H1 (cell line): Measurements from ENCODE around the gene ARHGAP6. TPM values are rescaled to one million over a fixed set of nuclear protein-coding genes. Genes with fewer than 3 reads are reported as not detected.

Source experiments
- CTCF ChIA-PET: fragments of 300-600 bp; sonication (Branson Sonifier 250); formaldehyde crosslinking; loops from one replicate; lab custom pipeline; 2021; ENCODE audit not compliant: partially characterized antibody; lab: Charles Lee
- POLR2A ChIA-PET: fragments of 300-600 bp; sonication (Branson Sonifier 250); formaldehyde crosslinking; loops from one replicate; lab custom pipeline; 2021; ENCODE audit warnings: inconsistent platforms; ENCODE audit not compliant: partially characterized antibody; lab: Charles Lee
- DNase-seq, 2 experiments: peaks; one replicate each; pipeline versions ENCODE4 v3.0.0 to v3.0.0-alpha.2; 2010 to 2022; ENCODE audit warnings: low spot score in 2 of 2, low read depth in 1 of 2, mixed read lengths in 1 of 2
- FAIRE-seq: peaks from 2 replicates; lab custom pipeline; 2011; peaks lifted over from hg19 to GRCh38; lab: Jason Lieb, UNC
- H2AFZ ChIP-seq: 2 replicates; pipeline ENCODE4 v1.8.1; 2012; ENCODE audit warnings: low read length, inconsistent platforms
- H2AK5ac ChIP-seq: 2 replicates; pipeline ENCODE4 v1.6.1; 2013; ENCODE audit warnings: low read depth, low read length
- H2BK120ac ChIP-seq: replicated peaks from 2 replicates; pipeline ENCODE3; 2013; ENCODE audit warnings: low read depth, low read length, inconsistent platforms
- H2BK12ac ChIP-seq: 2 replicates; pipeline ENCODE4 v1.6.1; 2013; ENCODE audit warnings: low read depth, low read length
- H2BK15ac ChIP-seq: 2 replicates; pipeline ENCODE4 v1.6.1; 2013; ENCODE audit warnings: low read length
- H2BK20ac ChIP-seq: 2 replicates; pipeline ENCODE4 v1.6.1; 2013; ENCODE audit warnings: low read length
- H2BK5ac ChIP-seq: 2 replicates; pipeline ENCODE4 v1.6.1; 2013; ENCODE audit warnings: low read depth, low read length
- H3K14ac ChIP-seq: 2 replicates; pipeline ENCODE4 v1.6.1; 2013; ENCODE audit warnings: inconsistent platforms; ENCODE audit not compliant: insufficient read length
- H3K18ac ChIP-seq: 2 replicates; pipeline ENCODE4 v1.6.1; 2013; ENCODE audit warnings: low read length; ENCODE audit errors: extremely low read depth
- H3K23ac ChIP-seq: 2 replicates; pipeline ENCODE4 v1.6.1; 2013; ENCODE audit warnings: inconsistent platforms; ENCODE audit not compliant: insufficient read length
- H3K23me2 ChIP-seq: 2 replicates; pipeline ENCODE4 v1.6.1; 2013; ENCODE audit warnings: low read depth, low read length
- H3K27ac ChIP-seq: 2 replicates; pipeline ENCODE4 v1.6.1; 2011; ENCODE audit warnings: low read depth, low read length, inconsistent platforms
- H3K27me3 ChIP-seq, 4 experiments: replicated peaks in 1 of 4; 1 replicate in 1 of 4; 2 replicates in 3 of 4; pipeline versions ENCODE4 v1.6.1 to v1.8.1; 2011 to 2013; ENCODE audit warnings: low read length in 3 of 4, mild to moderate bottlenecking in 3 of 4, inconsistent platforms in 2 of 4, mixed read lengths in 2 of 4, moderate library complexity in 1 of 4; ENCODE audit not compliant: control insufficient read depth in 3 of 4, insufficient read depth in 3 of 4; ENCODE audit errors: extremely low read depth in 1 of 4
- H3K36me3 ChIP-seq, 4 experiments: 2 replicates each; pipeline versions ENCODE4 v1.6.1 to v1.8.1; 2011 to 2013; ENCODE audit warnings: mild to moderate bottlenecking in 4 of 4, low read length in 3 of 4, moderate library complexity in 2 of 4, control low read depth in 1 of 4, inconsistent platforms in 1 of 4; ENCODE audit not compliant: insufficient read depth in 4 of 4, control insufficient read depth in 2 of 4
- H3K4ac ChIP-seq: replicated peaks from 2 replicates; pipeline ENCODE3; 2013; ENCODE audit warnings: low read length, low read depth, mixed read lengths, inconsistent platforms; ENCODE audit not compliant: insufficient read length
- H3K4me1 ChIP-seq, 4 experiments: replicated peaks in 1 of 4; 1 replicate in 1 of 4; 2 replicates in 3 of 4; pipeline versions ENCODE4 v1.6.1 to v1.8.1; 2011 to 2013; ENCODE audit warnings: low read length in 3 of 4, inconsistent platforms in 2 of 4, mixed read lengths in 1 of 4; ENCODE audit not compliant: insufficient read depth in 4 of 4, control insufficient read depth in 3 of 4
- H3K4me2 ChIP-seq, 2 experiments: 2 replicates each; pipeline versions ENCODE4 v1.6.1 to v1.8.1; 2011 to 2013; ENCODE audit warnings: low read depth in 2 of 2, low read length in 2 of 2, control low read depth in 1 of 2, inconsistent platforms in 1 of 2, mild to moderate bottlenecking in 1 of 2; ENCODE audit not compliant: insufficient read depth in 1 of 2
- H3K4me3 ChIP-seq, 4 experiments: fragments of 200-600, 300-600 bp in 1 of 4; sonication (generic), shearing (Covaris generic), sonication (Bioruptor Twin) in 1 of 4; 2 replicates each; pipeline versions ENCODE4 v1.5.1 to v1.8.1; 2011 to 2016; ENCODE audit warnings: low read length in 4 of 4, low read depth in 3 of 4, control low read depth in 2 of 4, inconsistent platforms in 2 of 4, mild to moderate bottlenecking in 2 of 4, mixed read lengths in 1 of 4, moderate library complexity in 1 of 4; ENCODE audit not compliant: insufficient read depth in 2 of 4; ENCODE audit errors: extremely low read depth in 1 of 4
- H3K56ac ChIP-seq: replicated peaks from 2 replicates; pipeline ENCODE3; 2013; ENCODE audit warnings: low read depth, mild to moderate bottlenecking, mixed read lengths, low read length, inconsistent platforms; ENCODE audit not compliant: insufficient read length
- H3K79me1 ChIP-seq: 2 replicates; pipeline ENCODE4 v1.6.1; 2013; ENCODE audit warnings: low read depth, low read length, control low read depth
- H3K79me2 ChIP-seq, 2 experiments: 2 replicates each; pipeline versions ENCODE4 v1.6.1 to v1.8.1; 2012 to 2013; ENCODE audit warnings: low read length in 2 of 2, mild to moderate bottlenecking in 2 of 2, inconsistent platforms in 1 of 2; ENCODE audit not compliant: insufficient read depth in 2 of 2, control insufficient read depth in 1 of 2
- H3K9ac ChIP-seq, 4 experiments: replicated peaks in 1 of 4; 1 replicate in 1 of 4; 2 replicates in 3 of 4; pipeline versions ENCODE4 v1.6.1 to v1.8.1; 2011 to 2013; ENCODE audit warnings: low read depth in 3 of 4, low read length in 3 of 4, control low read depth in 2 of 4, mild to moderate bottlenecking in 2 of 4, moderate library complexity in 2 of 4, inconsistent platforms in 1 of 4; ENCODE audit errors: extremely low read depth in 1 of 4
- H3K9me3 ChIP-seq, 2 experiments: 2 replicates each; pipeline versions ENCODE4 v1.6.1 to v1.8.1; 2012 to 2013; ENCODE audit warnings: mild to moderate bottlenecking in 2 of 2, moderate library complexity in 2 of 2, control low read depth in 1 of 2, inconsistent platforms in 1 of 2, low read depth in 1 of 2, low read length in 1 of 2, mixed read lengths in 1 of 2; ENCODE audit not compliant: insufficient read depth in 2 of 2
- H4K20me1 ChIP-seq, 2 experiments: replicated peaks in 1 of 2; 2 replicates each; pipeline versions ENCODE3 to v1.8.1; 2011 to 2013; ENCODE audit warnings: inconsistent platforms in 2 of 2, low read length in 2 of 2, mild to moderate bottlenecking in 1 of 2; ENCODE audit not compliant: insufficient read depth in 2 of 2, control insufficient read depth in 1 of 2
- H4K5ac ChIP-seq: 2 replicates; pipeline ENCODE4 v1.6.1; 2013; ENCODE audit warnings: low read length, low read depth, mixed read lengths, inconsistent platforms; ENCODE audit not compliant: insufficient read length
- H4K8ac ChIP-seq: 2 replicates; pipeline ENCODE4 v1.8.0; 2013; ENCODE audit warnings: mild to moderate bottlenecking, moderate library complexity, low read length, inconsistent platforms; ENCODE audit not compliant: insufficient read depth; ENCODE audit errors: extremely low read depth
- H4K91ac ChIP-seq: replicated peaks from 2 replicates; pipeline ENCODE3; 2013; ENCODE audit warnings: low read length, mixed read lengths, inconsistent platforms; ENCODE audit not compliant: insufficient read length
- BRCA1 ChIP-seq: IDR thresholded peaks from 2 replicates; pipeline ENCODE4 v1.6.1; 2012; ENCODE audit warnings: low read depth, low read length, improper control_type of control experiment
- CBX5 ChIP-seq: fragments of 300-800, 300-1000 bp; sonication (generic); IDR thresholded peaks from 2 replicates; pipeline ENCODE4 v1.7.1; 2016; ENCODE audit warnings: antibody characterized with exemption, low read length, low read depth
- CEBPB ChIP-seq: IDR thresholded peaks from 2 replicates; pipeline ENCODE4 v1.6.1; 2012; ENCODE audit warnings: low read depth, low read length
- CHD1 ChIP-seq: IDR thresholded peaks from 2 replicates; pipeline ENCODE4 v1.6.1; 2012; ENCODE audit warnings: low read depth, low read length, improper control_type of control experiment
- CHD2 ChIP-seq: IDR thresholded peaks from 2 replicates; pipeline ENCODE4 v1.6.1; 2012; ENCODE audit warnings: low read length, improper control_type of control experiment
- GABPA ChIP-seq: IDR thresholded peaks from 2 replicates; pipeline ENCODE4 v1.6.1; 2011; ENCODE audit warnings: mild to moderate bottlenecking, low read length, moderate library complexity, borderline replicate concordance; ENCODE audit not compliant: insufficient read depth
- GTF2F1 ChIP-seq: IDR thresholded peaks from 2 replicates; pipeline ENCODE4 v1.6.1; 2012; ENCODE audit warnings: low read depth, low read length, improper control_type of control experiment, borderline replicate concordance
- KDM1A ChIP-seq: fragments of 200-600, 300-600 bp; sonication (generic); IDR thresholded peaks from 2 replicates; pipeline ENCODE4 v1.7.1; 2016; ENCODE audit warnings: mild to moderate bottlenecking, low read length, borderline replicate concordance
- KDM4A ChIP-seq: IDR thresholded peaks from one replicate; pipeline ENCODE4 v1.7.1; 2012; ENCODE audit warnings: low read depth, mild to moderate bottlenecking, moderate library complexity, low read length, inconsistent platforms; ENCODE audit not compliant: severe bottlenecking
- RNF2 ChIP-seq: fragments of 200-900, 300-1000 bp; sonication (generic); IDR thresholded peaks from 2 replicates; pipeline ENCODE4 v1.7.1; 2016; ENCODE audit warnings: borderline replicate concordance, low read depth, mild to moderate bottlenecking, antibody characterized with exemption, low read length; ENCODE audit not compliant: poor library complexity, severe bottlenecking; ENCODE audit errors: missing control alignments
- TAF1 ChIP-seq: IDR thresholded peaks from 2 replicates; pipeline ENCODE4 v1.6.1; 2011; ENCODE audit warnings: mild to moderate bottlenecking, low read depth, low read length
- TCF12 ChIP-seq: IDR thresholded peaks from 2 replicates; pipeline ENCODE4 v1.6.1; 2011; ENCODE audit warnings: low read depth, mild to moderate bottlenecking, low read length
- YY1 ChIP-seq: IDR thresholded peaks from 2 replicates; pipeline ENCODE4 v1.6.1; 2011; ENCODE audit warnings: low read depth, mild to moderate bottlenecking, low read length
- polyA plus RNA-seq, 7 experiments: library from polyadenylated mRNA; depleted of rRNA in 3 of 7; stranded (reverse) in 5 of 7; unstranded in 2 of 7; fragments of >200 nt in 5 of 7; fragments of 200-250 nt in 2 of 7; gene quantifications; 1 replicate in 5 of 7; 2 replicates in 1 of 7; 4 replicates in 1 of 7; pipeline versions ENCODE4 v1.2.1 to v1.2.3, GENCODE V29; 2011 to 2013; ENCODE audit warnings: missing spikeins in 2 of 7, mixed read lengths in 2 of 7
- total RNA-seq: library from RNA; stranded (reverse); fragmentation: NEBNext Ultra II Directional; extraction: Animal tissue kit (Norgen Biotek cat#: 25700); gene quantifications from 2 replicates; pipeline ENCODE4 v1.2.1, GENCODE V29; 2021

The ARHGAP6 gene
- total and polyA plus RNA-seq, 2 of the 8 experiments (the other 6 are each of a cell fraction or from before 2014, with no cell fraction given) = 0.35 to 0.82 TPM

GRCh38 chrX:11532291-11533078 lies 133.2 kb downstream of the ARHGAP6 start:
- no peak overlapping the region for H3K56ac ChIP-seq
- no peak overlapping the region for H2AFZ ChIP-seq
- no peak overlapping the region for H2BK120ac ChIP-seq
- no peak overlapping the region for H2BK15ac ChIP-seq
- no peak overlapping the region for H3K23ac ChIP-seq
- DNase-seq = no peak
- no peaks in the 10 kb centered on the region for H3K36me3 ChIP-seq
- no peaks in the 10 kb centered on the region for H3K23me2 ChIP-seq
- H2AK5ac ChIP-seq = no peak overlapping the region
- H4K8ac ChIP-seq = no peak overlapping the region
- no peak overlapping the region for H3K9ac ChIP-seq
- H3K79me1 ChIP-seq = no peaks in the 10 kb centered on the region
- no peak overlapping the region for H2BK20ac ChIP-seq
- no peak overlapping the region for H2BK12ac ChIP-seq
- no peaks in the 10 kb centered on the region for H3K27me3 ChIP-seq
- no peak overlapping the region for H3K4me2 ChIP-seq
- H3K9me3 ChIP-seq = no peaks in the 10 kb centered on the region
- no peak overlapping the region for H4K5ac ChIP-seq
- H3K79me2 ChIP-seq = no peaks in the 10 kb centered on the region
- no peak overlapping the region for H3K27ac ChIP-seq
- no peak overlapping the region for H3K14ac ChIP-seq
- no peak overlapping the region for H3K18ac ChIP-seq
- no peak overlapping the region for H3K4ac ChIP-seq
- no peak overlapping the region for H2BK5ac ChIP-seq
- no peak for TF ChIP-seq CBX5
- no peak for TF ChIP-seq YY1
- TF ChIP-seq BRCA1 = no peak
- TF ChIP-seq RNF2 = no peak
- TF ChIP-seq CHD1 = no peak
- no peak for TF ChIP-seq GABPA
- TF ChIP-seq TCF12 = no peak
- no peak for TF ChIP-seq KDM4A
- no peak for TF ChIP-seq CEBPB
- no peak for TF ChIP-seq CHD2
- TF ChIP-seq KDM1A = no peak
- no peak for TF ChIP-seq TAF1
- TF ChIP-seq GTF2F1 = no peak
- FAIRE-seq = peak; percentile 73
- no peak overlapping the region for H4K91ac ChIP-seq
- ChIA-PET POLR2A (no interaction called here), CTCF (interaction anchor here (0.6 to 1.9 kb wide), 8 partner anchors 8 to 325 kb away, joined by 3 to 6 read pairs (median 4); partner anchors contain the start of gene MSL3)
- H3K4me3 ChIP-seq = no peak overlapping the region
- H3K4me1 ChIP-seq = no peaks in the 10 kb centered on the region
- H4K20me1 ChIP-seq = no peaks in the 10 kb centered on the region
